Stimulated activated CD4-positive, alpha-beta T cell treated with anti-CD3 and anti-CD28 coated beads, Interleukin-1b, Interleukin-23, amount 100 ng/mL, for 48 hours (primary cell): ENCODE measurements around the gene CAPZB.

Experiments
- DNase-seq: peaks from one replicate; pipeline ENCODE4 v3.0.0-alpha.2; 2020

The CAPZB gene

DNA sequence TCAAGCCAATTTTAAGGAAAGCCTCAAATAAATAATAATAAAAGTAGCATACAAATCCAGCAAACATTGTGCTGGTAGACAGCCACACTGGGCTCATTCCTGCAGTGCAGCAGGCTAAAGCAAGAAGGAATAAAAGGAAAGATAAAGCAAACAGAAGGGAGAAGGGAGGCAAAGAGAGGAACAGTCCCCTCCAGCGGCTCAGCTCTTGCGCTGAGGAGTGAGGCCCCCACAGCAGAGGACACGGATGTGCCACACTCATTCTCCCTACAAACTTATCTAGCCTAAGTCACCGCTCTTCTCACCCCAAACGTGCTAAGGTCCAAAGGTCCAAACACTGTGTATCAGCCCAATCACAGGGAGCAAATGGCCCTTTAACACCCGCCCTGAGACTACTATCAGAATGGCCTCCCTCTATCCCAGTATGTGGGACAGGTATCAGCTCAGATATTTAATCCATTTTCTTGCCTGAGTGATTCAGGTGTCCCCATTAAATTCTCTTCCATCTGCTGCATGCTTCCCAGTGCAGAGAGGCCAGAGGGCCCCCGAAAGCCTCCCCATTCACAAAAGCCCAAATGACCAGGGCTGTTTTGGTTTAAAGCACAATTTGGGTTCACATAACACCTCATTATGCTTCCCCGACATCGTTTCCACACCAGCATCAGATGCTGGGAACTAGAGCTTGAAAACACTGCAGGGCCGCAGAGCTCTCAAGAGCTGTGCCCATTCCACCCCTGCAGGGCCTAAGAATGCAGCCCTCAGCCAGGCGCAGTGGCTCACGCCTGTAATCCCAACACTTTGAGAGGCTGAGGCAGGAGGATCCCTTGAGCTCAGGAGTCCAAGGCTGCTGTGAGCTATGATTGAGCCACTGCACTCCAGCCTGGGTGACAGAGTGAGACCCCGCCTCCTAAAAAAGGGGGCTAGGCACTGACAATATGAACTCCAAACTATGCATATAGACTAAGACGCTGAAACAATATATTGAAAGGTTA is 17.8 kb downstream of the CAPZB start:
- DNase-seq, result no peak

DNA sequence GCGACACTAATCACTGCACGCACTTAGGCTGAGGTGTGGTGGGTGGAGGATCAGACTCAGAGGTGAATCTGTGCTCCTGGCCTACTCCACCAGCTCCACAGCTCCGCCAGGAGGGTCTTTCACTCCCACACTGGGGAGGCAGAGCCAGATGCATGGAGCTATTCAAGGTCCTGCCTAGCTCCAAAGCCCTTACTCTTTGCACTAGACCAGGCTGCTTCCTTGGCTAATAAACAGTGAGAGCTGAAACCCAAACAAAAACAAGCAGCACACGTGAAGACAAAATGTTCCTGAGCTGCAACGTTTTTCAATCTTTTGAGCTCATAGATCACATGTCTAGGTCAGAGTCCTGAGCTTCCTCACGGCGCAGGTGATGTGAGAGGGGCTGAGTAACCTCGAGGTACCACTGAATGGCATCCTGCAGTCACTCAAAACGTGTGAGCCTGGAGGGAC is 19.2 kb downstream of the CAPZB start:
- no peak for DNase-seq

DNA sequence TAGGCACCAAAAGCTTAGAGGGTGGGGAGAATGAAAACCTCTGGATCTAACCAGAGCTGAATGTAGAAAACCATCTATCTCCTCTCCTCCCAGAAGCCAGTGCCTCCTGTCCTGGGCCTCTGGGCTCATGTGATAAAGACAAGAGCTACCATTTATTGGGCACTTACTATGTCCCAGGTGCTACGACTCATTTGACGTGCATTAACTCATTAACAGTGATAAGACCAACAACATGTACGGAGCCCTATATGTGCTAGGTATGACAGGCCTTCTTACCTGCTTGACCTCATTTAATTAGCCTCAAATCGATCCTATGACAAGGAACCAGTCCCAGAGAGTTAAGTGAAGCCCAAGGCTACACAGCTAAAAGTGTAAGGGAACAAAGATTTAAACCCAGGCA is 19.7 kb downstream of the CAPZB start:
- no peak for DNase-seq

DNA sequence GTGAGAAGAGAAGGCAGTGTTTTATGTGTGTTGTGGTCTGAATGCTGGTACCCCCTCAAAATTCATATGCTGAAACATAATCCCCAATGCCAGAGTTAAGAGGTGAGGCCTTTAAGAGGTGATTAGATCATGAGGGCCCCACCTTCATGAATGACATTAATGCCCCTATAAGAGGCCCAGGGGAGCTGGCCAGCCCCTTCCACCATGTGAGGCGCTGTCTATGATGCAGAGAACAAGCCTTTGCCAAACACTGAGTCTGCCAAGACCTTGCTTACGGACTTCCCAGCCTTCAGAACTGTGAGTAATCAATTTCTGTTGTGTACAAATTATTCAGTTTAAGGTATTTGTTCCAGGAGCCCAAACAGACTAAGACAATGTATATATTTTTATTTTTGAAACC is 20.2 kb downstream of the CAPZB start:
- no peak for DNase-seq

DNA sequence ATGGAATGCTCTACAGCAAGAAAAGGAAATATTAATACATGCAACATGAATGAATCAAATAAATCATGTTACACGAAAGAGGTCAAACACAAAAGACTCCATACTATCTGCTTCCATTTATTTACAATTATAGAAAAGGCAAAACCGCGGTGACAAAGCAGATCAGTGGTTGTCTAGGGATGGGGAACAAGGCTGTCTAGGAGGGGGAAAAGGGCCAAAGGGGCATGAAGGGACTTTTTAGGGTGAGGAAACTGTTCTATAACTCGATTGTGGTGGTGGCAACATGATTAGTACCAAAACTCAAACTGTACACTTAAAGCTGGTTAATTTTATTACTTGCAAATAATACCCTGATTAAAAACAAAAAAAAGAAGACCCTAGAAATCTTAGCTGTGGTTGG is 20.6 kb downstream of the CAPZB start:
- DNase-seq, result no peak

DNA sequence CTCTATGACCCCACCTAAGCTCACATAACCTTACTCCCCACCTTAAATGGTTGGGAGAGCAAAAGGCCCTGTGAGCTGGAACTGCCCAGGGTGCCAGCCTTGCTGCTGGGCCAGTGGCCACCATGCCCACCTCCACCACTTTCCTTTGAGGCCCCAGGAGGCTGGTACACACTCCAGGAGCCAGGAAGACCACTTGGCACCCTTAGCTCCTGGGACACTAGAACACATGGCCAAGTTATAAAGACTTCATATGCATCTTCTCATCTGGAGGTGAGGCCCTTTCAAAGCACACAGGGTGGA is 21.9 kb downstream of the CAPZB start:
- DNase-seq, result no peak

DNA sequence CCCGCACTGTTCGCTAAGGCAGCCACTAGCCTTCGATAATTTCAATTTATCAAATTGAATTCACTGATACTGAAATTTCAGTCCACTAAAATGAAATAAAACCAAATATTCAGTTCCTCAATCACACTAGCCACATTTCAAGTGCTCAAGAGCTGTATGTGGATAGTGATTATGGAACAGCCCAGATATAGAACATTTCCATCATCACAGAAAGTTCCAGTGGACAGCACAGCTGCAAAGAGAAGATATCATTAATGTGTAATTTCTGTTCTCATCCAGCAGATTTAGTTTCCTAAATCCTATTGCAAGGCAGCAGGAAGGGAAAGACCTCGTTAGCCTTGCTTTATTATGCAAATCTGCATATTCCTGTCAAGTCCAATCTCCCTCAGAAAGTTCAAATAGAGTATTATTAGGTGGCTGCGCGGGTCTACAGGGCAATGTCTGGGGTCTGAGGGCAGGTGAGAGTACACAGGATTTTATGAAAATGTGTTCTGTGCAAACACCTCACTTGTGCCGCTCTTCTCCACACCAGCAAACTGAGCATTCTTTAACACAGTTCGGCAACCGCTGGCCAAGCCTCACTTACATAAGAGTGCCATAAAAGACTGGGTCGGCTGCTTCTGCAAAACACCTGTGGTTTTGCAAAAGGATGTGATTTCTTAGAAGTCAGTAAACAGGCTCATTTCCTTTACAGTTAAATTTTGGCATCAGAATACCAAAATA is 22.4 kb downstream of the CAPZB start:
- no peak for DNase-seq

DNA sequence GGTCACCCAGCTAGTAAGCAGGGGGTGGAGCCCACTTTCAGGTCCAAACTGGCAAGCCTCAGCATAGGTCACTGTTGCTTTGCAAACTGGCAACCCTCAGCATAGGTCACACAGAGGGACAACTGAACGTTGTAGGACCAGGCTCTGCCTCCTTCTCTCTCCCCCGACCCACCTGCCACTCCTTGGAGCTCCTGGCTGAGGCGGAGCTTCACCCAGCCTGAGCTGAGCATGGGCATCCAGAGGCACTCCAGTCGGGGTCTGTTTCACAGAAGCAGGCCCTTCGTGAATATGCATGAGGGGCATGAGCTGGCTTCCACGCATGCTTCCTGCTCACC is 24.2 kb downstream of the CAPZB start:
- no peak for DNase-seq

DNA sequence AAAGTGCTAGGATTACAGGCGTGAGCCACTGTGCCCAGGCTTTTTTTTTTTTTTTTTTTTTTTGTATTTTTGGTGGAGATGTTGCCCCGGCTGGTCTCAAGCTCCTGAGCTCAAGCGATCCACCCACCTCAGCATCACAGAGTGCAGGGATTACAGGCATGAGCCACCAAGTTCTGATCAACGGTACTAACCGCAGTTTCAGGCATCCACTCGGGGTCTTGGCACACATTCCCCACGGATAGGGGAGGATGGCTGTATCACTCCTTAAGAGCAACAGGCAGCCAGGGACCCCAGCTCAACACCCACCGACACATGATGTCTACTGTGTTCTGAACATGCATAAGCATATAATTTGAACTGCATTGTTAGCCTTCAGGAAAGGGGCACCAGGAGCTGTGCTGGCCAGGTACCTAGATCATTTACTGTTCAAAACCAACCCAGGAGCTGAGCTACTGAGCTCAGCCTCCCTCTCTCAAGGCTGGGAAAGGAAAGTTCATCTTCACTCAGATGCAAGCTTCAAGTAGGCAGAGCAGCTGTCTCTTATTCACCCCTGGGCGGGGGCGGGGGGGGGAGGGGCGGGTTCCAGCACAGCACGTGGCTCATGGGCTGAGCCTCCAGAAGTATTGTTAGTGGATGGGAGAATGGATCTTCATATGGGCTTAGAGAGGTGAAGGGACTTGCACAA is 24.7 kb downstream of the CAPZB start:
- no peak for DNase-seq

DNA sequence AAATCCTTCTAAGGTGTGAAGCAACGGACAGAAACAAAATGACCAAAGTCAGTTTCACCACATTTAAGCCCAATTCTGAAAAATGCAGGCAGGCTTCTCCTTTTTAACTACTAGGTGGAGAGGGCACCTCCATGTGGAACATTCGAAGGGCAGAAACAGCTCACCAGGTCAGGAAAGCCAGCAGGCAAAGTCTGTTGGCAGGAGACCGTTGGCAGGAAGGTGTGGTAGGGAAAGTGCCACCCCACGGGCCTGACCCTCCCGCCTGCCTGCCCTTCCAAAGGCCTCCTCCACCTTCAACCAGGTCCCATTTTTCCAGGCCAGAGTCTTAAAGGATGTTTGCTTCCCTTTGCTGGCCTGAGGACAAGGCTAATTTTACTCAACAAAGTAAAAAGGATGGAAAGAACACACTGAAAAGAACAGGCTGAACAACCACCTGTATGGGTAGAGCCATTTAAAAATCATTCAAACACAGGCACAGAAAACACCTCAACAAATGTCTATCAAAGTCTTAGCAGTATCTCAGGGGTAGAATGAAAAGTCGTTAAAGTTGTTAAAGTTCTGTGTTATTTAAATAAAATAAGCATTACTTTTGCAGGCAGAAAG is 26.4 kb downstream of the CAPZB start:
- no peak for DNase-seq

DNA sequence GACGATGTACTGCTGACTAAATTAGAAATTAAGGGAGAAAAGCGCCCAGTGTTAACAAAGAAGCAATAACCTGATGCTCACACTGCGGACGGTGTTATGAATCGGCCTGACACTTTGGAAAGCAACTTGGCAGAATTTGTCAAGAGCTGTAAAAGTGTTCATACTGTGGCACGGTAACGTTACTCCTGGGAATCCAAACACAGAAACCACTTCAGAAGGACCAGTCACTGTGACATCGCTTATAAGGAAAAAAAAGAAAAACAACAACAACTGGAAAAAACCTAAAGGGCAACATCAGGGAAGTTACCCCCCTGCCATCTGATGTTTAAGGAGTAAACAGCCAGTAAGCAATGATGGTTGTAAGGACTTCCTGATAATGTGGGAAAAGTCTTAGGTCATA is 27.7 kb downstream of the CAPZB start:
- no peak for DNase-seq

DNA sequence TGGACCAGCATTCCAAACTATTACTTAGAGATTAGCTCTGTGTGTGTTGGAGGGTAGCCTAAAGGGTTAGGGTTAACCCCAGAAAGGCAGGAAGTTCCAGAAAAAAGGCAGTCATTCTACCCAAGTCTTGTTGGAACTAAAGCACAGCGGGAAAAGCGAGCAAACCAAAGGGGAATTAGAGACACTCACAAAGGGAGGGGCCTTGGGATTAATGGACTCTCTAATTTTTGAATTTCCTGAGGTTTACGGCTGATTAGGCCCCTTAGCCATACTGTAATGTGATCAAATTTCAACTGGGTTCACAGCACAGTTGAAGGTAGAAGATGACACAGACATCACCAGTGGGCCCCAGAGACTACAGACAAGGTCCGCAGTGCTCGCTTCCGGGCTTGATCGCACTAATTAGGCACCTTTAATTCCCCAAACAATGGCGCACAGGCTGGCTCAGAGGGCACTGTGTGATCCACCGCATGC is 28.3 kb downstream of the CAPZB start:
- DNase-seq, result no peak

DNA sequence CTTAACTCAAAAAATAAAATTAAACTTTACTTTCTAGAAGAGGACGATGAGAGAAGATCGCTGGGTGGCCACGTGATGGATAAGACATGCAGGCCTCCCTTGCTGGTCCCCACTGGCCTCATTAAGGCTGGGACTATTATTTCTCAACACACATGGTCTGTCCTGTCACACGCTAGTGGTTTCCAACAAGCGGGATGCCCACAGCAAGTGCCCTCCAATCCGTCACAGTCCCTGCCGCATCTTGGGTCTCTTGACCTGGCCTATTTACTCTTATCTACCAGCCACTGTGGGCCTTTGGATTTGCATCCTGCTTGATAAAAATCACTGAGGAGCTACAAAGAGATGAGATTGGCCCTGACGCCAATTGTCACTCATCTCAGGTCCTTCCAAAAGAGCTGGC is 30.0 kb downstream of the CAPZB start:
- DNase-seq, result no peak

DNA sequence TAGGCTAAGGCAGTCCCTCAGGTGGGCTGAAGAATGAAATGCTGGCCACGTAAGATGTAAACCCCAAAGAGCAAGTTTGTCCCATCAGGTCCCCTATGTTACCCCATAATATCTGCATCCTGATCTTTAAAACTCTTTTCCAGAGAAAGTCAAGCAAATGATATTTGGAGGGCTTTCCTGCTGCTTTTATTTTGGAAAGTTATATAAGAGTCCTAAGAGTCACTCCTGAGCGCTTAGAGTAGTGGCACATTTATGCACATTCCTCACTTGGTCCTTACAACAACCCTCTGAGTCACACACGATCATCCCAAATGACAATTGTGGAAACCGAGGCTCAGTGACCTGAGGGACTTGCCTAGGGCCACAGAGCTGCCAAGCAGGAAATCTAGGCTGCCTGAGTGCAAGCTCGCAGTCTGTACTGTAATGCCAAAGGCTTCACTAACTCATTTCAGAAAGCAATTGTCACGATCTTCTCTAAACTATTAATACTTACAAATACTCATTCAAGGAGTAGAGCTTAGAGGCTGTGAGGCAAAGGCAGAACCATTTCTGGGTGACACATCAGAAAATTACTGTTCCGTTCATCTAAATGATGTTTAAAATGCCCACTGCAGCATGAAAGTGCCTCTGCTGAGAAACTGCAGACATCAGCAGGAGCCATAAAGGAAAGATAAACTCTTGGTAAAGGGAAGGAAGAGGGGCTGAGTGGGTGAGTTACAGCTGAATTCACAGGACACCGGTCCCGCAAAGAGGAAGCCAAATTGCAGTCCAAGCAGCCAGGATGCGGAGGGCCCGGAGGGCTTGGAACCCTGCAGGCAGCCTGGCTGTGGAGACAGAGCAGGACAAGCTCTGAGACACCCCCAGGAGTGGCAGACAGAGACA is 30.8 kb downstream of the CAPZB start:
- no peak for DNase-seq

DNA sequence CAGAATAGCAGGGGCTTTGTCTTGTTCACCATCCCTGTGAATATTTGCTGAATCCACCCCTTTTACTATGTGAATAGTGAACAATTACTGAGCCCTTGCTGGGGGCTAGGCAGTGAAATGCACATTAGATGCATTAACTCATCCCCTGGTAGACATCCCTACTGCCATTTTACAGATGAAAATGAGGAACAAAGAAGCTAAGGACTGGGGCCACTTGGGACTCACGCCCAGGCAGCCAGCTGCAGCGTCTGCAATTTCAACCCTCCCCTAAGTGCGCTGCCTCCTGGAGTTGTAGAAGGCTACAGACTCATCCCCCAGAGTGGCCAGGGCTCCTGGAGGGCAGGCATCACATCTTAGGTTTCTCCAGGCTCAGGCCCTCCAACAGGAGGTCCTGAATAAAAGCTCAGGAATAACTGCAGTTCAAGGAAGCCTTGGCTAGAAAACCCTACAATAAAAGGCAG is 31.6 kb downstream of the CAPZB start:
- no peak for DNase-seq

DNA sequence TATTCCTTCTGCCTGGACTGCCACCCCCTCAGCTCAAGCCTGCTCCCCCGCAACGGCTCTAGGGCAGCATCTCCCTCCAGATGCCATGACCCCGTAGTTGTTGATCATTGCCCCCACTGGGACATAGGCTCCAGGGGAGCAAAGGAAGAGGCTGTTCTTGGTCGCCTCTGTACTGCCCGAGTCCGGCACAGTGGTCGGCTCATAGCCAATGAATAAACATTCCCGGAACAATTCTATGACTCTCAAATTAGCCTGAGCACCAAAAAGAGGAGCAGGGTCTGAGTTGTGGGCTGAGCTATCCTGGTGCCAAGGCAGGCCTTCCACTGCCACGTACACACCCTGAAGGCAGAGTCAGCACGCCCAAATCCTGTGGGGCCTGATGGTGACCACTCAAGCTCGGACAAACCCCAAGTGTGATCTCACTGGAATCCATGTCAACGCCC is 33.1 kb downstream of the CAPZB start:
- DNase-seq, result no peak

DNA sequence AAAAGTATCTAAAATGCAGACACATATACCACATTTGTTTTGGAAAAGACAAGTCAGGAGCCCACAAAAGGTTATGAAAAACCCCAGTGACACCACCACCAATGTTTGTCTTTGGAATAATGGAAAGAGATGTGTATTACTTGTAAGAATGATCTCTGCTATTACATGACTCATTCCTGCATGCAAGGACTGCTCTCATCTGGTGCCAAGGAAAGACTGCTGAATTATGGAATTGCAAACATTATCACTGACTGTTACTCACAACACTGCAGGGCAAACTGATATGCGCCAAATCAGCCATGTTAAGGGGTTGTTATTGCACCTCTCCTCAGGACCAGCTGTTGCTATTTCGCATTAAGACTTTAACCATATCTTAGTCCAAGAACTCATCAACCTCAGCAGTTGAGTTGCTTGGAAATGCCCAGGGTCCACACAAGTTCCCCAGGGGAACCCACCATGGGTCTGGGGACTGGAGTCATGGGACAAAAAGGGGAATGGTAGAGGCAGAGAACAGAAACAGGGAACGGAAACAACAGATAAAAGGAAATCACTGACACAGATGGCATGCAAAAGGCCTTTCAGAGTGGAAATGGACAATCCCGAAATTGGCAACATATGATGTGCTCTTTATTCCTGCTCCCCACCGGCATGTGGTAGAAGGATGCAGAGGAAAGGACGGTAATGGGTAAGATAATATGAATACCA is 34.4 kb downstream of the CAPZB start:
- DNase-seq, result no peak

DNA sequence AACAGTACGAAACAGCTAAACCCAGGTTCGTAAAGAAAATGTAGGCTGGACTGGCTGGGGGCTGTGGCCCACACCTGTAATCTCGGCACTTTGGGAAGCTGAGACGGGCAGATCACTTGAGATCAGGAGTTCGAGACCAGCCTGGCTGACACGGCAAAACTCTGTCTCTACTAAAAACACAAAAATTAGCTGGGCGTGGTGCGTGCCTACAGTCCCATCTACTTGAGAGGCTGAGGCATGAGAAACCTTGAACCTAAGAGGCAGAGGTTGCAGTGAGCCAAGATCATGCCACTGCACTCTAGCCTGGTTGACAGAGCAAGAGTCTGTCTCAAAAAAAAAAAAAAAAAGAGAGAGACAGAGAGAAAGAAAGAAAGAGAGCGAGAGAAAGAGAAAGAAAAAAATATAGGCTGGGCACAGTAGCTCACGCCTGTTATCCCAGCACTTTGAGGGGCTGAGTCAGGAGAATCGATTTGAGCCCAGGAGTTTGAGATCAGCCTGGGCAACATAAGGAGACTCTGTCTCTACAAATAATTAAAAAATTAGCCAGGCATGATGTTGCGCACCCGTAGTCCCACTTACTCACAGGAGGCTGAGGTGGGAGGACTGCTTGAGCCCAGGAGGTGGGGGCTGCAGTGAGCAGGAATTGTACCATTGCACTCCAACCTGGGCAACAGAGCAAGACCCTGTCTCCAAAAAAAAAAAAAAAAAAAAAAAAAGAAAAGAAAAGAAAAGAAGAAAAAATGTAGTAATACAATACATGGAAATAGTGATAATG is 35.7 kb downstream of the CAPZB start:
- no peak for DNase-seq

DNA sequence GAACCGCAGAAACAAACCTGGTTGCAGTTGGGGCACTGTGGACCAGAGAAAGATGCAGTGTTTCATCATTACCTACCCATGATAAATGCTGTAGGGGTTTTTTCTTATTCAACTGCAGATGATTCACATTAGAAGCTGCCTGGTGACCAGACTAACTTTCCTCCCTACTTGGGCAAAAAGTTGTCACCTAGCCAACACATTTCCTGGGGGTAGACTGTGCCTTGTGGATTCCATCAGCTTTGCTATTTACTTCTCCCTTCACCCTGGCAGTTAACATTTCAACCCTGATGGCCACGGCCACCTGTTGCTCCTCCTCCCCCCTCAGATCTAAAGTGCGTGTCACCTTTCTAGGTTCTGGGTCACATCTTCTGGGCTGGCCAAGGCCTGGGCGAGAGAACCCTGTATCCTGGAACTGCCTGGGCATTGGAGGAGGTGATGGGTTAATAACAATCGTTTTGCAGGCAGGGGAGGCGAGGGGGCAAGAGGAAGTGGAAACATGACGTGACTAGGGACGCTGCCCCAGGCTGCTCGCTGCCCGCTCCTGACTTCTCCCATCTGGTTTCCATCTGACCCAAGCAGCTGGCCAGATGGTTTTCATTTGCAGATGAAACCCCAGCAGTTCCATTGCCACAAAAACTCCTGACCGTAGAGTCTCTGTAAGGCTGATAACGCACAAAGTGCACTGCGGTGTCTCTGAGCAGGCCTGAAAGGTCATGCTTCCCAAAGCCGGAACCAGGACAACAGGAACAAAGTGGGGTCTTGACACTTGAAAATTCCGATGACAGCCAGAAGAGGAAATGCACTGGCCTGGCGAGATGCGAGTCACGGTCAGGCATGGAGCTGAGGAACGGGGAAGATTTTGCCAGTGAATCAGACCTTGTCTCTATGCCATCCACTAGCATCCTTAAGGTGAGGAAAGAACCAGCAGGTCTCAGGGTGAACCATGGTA is 36.6 kb downstream of the CAPZB start:
- peak; percentile 40 for DNase-seq
